Esophagus squamous epithelium (tissue), 5 donors: Measurements from ENCODE around the gene MTAP. TPM values are rescaled to one million over a fixed set of nuclear protein-coding genes. Genes with fewer than 3 reads are reported as not detected.

ENCODE experiments used
- DNase-seq: peaks from one replicate; lab custom pipeline; 2025; lab: John Stamatoyannopoulos, UW
- H3K27ac ChIP-seq, 4 donors: fragments of 200-600 bp; sonication (generic); one replicate each; pipeline ENCODE4 v1.5.1; 2016 to 2019; ENCODE audit warnings: mild to moderate bottlenecking in 1 of 4
- H3K27me3 ChIP-seq, 4 donors: fragments of 200-600 bp; sonication (generic); 1 replicate in 3 of 4; 2 replicates in 1 of 4; pipeline versions ENCODE4 v1.5.1 to v1.6.0; 2017 to 2021; ENCODE audit warnings: antibody characterized with exemption in 1 of 4
- H3K36me3 ChIP-seq, 3 donors: fragments of 200-600 bp; sonication (generic); one replicate each; pipeline ENCODE4 v1.5.1; 2016 to 2019
- H3K4me1 ChIP-seq, 3 donors: fragments of 200-600 bp; sonication (generic); one replicate each; pipeline ENCODE4 v1.5.1; 2017 to 2019
- H3K4me3 ChIP-seq, 4 donors: fragments of 200-600 bp; sonication (generic); 1 replicate in 3 of 4; 2 replicates in 1 of 4; pipeline ENCODE4 v1.5.1; 2016 to 2019; ENCODE audit warnings: mild to moderate bottlenecking in 2 of 4, moderate library complexity in 1 of 4
- H3K9me3 ChIP-seq, 3 donors: fragments of 200-600 bp; sonication (generic); one replicate each; pipeline ENCODE4 v1.5.1; 2016 to 2019
- CTCF ChIP-seq, 6 experiments: fragments of 450-650 bp in 4 of 6; fragments of 200-600 bp in 2 of 6; sonication (generic) in 2 of 6; IDR thresholded peaks; one replicate each; pipeline ENCODE4 v1.5.1; 2016 to 2019; ENCODE audit warnings: antibody characterized with exemption in 6 of 6, mild to moderate bottlenecking in 4 of 6, moderate library complexity in 4 of 6
- POLR2A ChIP-seq, 4 donors: fragments of 450-650 bp; IDR thresholded peaks; one replicate each; pipeline ENCODE4 v1.6.1; 2017; ENCODE audit warnings: antibody characterized with exemption in 4 of 4, mild to moderate bottlenecking in 4 of 4, moderate library complexity in 3 of 4
- WGBS, 2 donors: methylation state at CpG; one replicate each; pipeline ENCODE4 v1.1.5; 2018; 5-methylcytosine and 5-hydroxymethylcytosine counted together
- intact Hi-C: fragments of 100-400 bp; cut with DNase I; formaldehyde crosslinking; loops from one replicate; pipeline ENCODE4 v1.15.0; 2022
- total RNA-seq, 4 donors: library from RNA; depleted of rRNA; stranded (reverse); fragments of >200 nt; gene quantifications; one replicate each; pipeline ENCODE4 v1.1.0, GENCODE V29; 2016
- donor health status: DM: yes; HTN: yes; CAD: no.

MTAP gene
- total RNA-seq, 4 donors from 2014 or later = 16.1 to 37.4 (median 27.6) TPM

- peaks cover 16 to 100% (median 81%) of the 10 kb centered on the region in 4 donors for H3K27me3 ChIP-seq
- intact Hi-C loops = no loop called here
- no peak overlapping the region for H3K4me3 ChIP-seq
- DNase-seq = no peak
- WGBS, 2 donors = 19 to 29% methylated on average over 11 to 25 of the region's 45 CpGs
- H3K4me1 ChIP-seq = peaks cover 9 to 55% (median 21%) of the 10 kb centered on the region in 3 donors
- TF ChIP-seq POLR2A (IDR thresholded peaks at IDR 0.05) (no peak), CTCF (IDR thresholded peaks at IDR 0.05) (no peak)
- H3K9me3 ChIP-seq = no peaks in the 10 kb centered on the region
- H3K27ac ChIP-seq = no peak overlapping the region
- no peaks in the 10 kb centered on the region for H3K36me3 ChIP-seq
Observed at GRCh38 chr9:21970800-21971640, 168.6 kb downstream of the MTAP start.

DNA sequence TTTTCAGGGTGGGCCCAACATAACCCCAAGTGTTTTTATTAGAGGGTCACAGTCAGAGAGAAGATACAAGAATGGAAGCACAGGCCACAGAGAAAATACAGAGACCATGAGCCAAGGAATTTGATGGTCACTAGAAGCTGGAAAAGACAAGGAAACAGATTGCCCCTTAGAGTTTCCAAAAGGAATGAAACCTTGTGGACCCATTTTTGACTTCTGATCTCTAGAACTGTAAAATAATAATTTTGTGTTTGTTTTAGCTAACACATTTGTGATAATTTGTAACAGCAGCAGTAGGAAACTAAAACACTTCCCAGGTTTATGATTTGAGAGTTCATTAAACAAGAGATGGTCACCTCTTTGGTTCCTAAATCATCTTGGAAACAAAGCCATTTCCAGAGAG, 169.9 kb downstream of the MTAP start:
- TF ChIP-seq CTCF (IDR thresholded peaks at IDR 0.05) (no peak), POLR2A (IDR thresholded peaks at IDR 0.05) (no peak)
- intact Hi-C loops = no loop called here
- Histone ChIP-seq H3K27ac (no peak overlapping the region), H3K27me3 (peaks cover 16 to 100% (median 79%) of the 10 kb centered on the region in 4 donors), H3K4me3 (no peak overlapping the region), H3K9me3 (no peaks in the 10 kb centered on the region), H3K36me3 (no peaks in the 10 kb centered on the region), H3K4me1 (peaks cover 6 to 53% (median 21%) of the 10 kb centered on the region in 3 donors)
- no peak for DNase-seq

DNA sequence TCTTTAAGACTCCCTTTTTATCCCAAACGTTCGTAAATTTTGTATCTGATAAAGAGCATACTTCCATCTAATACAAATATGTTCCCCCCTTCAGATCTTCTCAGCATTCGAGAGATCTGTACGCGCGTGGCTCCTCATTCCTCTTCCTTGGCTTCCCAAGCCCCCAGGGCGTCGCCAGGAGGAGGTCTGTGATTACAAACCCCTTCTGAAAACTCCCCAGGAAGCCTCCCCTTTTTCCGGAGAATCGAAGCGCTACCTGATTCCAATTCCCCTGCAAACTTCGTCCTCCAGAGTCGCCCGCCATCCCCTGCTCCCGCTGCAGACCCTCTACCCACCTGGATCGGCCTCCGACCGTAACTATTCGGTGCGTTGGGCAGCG, 171.9 kb downstream of the MTAP start:
- no peak for DNase-seq
- Histone ChIP-seq H3K27ac (no peak overlapping the region), H3K4me3 (peak overlapping the region; percentile 39 to 68 (median 44)), H3K36me3 (no peaks in the 10 kb centered on the region), H3K9me3 (no peaks in the 10 kb centered on the region), H3K27me3 (peaks cover 8 to 100% (median 64%) of the 10 kb centered on the region in 4 donors), H3K4me1 (peaks cover 6 to 37% (median 16%) of the 10 kb centered on the region in 3 donors)
- intact Hi-C loops = no loop called here
- 6 to 7% methylated on average over 15 to 20 of the region's 21 CpGs for WGBS, 2 donors
- TF ChIP-seq CTCF (IDR thresholded peaks at IDR 0.05) (no peak), POLR2A (IDR thresholded peaks at IDR 0.05) (no peak)

DNA sequence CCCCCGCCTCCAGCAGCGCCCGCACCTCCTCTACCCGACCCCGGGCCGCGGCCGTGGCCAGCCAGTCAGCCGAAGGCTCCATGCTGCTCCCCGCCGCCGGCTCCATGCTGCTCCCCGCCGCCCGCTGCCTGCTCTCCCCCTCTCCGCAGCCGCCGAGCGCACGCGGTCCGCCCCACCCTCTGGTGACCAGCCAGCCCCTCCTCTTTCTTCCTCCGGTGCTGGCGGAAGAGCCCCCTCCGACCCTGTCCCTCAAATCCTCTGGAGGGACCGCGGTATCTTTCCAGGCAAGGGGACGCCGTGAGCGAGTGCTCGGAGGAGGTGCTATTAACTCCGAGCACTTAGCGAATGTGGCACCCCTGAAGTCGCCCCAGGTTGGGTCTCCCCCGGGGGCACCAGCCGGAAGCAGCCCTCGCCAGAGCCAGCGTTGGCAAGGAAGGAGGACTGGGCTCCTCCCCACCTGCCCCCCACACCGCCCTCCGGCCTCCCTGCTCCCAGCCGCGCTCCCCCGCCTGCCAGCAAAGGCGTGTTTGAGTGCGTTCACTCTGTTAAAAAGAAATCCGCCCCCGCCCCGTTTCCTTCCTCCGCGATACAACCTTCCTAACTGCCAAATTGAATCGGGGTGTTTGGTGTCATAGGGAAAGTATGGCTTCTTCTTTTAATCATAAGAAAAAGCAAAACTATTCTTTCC, 172.4 kb downstream of the MTAP start:
- intact Hi-C loops = no loop called here
- no peak overlapping the region for H3K27ac ChIP-seq
- TF ChIP-seq CTCF (IDR thresholded peaks at IDR 0.05) (no peak), POLR2A (IDR thresholded peaks at IDR 0.05) (no peak)
- peaks cover 6 to 37% (median 16%) of the 10 kb centered on the region in 3 donors for H3K4me1 ChIP-seq
- H3K4me3 ChIP-seq = peak overlapping the region; percentile 39 to 68 (median 44)
- no peak for DNase-seq
- WGBS, 2 donors = 0 to 2% methylated on average over 3 to 13 of the region's 51 CpGs
- no peaks in the 10 kb centered on the region for H3K36me3 ChIP-seq
- H3K27me3 ChIP-seq = peaks cover 9 to 100% (median 63%) of the 10 kb centered on the region in 4 donors
- H3K9me3 ChIP-seq = no peaks in the 10 kb centered on the region
